ENCODE measurements around the gene STC2. TPM values are rescaled to one million over a fixed set of nuclear protein-coding genes. Genes with fewer than 3 reads are reported as not detected.

The STC2 gene
- total RNA-seq, 1 experiment from 2014 or later = 57.0 TPM

DNA sequence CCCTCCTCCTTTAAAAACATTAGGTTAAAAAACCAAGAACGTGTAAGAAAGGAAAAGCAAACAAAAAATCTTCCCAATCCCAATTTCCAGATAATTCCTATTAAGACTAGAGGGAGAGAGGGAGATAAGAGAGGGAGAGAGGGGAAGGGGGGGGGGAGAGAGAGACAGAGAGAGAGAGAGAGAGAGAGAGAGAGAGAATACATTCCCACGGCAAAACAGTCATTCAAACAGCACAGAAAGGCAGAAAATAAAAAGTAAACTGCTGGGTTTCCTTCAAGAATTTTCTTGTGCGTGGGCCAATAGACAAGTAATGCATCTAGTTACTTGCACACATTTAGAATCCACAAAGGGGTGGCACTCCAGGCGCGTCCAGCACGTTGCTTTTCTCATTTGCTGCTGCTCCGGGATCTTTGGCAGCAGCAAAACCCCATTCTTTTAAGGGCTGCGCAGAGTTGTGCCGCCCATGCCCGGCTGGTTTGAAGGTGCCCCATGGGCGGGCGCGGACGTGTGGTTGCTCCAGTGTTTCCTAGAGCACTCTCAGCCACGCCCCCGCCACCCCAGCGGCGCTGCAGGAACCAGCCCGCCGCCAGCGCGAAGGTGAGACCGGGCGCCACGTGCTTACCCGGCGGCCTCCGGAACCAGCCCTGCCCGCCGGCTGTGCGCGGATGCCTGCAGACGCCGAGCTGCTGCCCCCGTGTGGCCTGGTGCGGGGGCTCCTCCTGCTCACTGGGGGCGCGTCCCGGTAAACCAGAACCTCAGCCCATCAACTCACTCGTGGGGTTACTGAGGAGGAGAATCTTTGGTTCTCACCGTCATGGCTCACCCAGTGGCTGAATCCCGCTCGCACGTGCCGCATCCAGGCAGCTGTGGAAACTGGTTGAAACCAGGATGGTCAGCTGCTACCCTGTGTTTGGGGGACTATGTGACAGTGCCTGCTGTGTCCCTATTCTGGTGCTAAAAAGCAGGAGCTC is 44.6 kb downstream of the STC2 start (continued):
- TF ChIP-seq, protein P1, sequence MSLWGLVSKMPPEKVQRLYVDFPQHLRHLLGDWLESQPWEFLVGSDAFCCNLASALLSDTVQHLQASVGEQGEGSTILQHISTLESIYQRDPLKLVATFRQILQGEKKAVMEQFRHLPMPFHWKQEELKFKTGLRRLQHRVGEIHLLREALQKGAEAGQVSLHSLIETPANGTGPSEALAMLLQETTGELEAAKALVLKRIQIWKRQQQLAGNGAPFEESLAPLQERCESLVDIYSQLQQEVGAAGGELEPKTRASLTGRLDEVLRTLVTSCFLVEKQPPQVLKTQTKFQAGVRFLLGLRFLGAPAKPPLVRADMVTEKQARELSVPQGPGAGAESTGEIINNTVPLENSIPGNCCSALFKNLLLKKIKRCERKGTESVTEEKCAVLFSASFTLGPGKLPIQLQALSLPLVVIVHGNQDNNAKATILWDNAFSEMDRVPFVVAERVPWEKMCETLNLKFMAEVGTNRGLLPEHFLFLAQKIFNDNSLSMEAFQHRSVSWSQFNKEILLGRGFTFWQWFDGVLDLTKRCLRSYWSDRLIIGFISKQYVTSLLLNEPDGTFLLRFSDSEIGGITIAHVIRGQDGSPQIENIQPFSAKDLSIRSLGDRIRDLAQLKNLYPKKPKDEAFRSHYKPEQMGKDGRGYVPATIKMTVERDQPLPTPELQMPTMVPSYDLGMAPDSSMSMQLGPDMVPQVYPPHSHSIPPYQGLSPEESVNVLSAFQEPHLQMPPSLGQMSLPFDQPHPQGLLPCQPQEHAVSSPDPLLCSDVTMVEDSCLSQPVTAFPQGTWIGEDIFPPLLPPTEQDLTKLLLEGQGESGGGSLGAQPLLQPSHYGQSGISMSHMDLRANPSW (CRISPR knock-in tag; conservative IDR thresholded peaks at IDR 0.05; ENCODE audit: low read depth) = peak; percentile 96; the same call in 1 of the 2 replicates
- TF ChIP-seq, protein P2, sequence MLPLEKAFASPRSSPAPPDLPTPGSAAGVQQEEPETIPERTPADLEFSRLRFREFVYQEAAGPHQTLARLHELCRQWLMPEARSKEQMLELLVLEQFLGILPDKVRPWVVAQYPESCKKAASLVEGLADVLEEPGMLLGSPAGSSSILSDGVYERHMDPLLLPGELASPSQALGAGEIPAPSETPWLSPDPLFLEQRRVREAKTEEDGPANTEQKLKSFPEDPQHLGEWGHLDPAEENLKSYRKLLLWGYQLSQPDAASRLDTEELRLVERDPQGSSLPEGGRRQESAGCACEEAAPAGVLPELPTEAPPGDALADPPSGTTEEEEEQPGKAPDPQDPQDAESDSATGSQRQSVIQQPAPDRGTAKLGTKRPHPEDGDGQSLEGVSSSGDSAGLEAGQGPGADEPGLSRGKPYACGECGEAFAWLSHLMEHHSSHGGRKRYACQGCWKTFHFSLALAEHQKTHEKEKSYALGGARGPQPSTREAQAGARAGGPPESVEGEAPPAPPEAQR (CRISPR knock-in tag; IDR thresholded peaks at IDR 0.05) = no peak
- TF ChIP-seq ESRRA (CRISPR knock-in tag; IDR thresholded peaks at IDR 0.05; ENCODE audit: borderline replicate concordance) = peak; percentile 97
- peak; percentile 98 for TF ChIP-seq SMAD3 (CRISPR knock-in tag; IDR thresholded peaks at IDR 0.05; ENCODE audit: borderline replicate concordance)
- peak; percentile 99 for TF ChIP-seq MYBL2 (CRISPR knock-in tag; IDR thresholded peaks at IDR 0.05)
- peak; percentile 96 for TF ChIP-seq SMAD4 (CRISPR knock-in tag; IDR thresholded peaks at IDR 0.05)
- TF ChIP-seq, protein P3, sequence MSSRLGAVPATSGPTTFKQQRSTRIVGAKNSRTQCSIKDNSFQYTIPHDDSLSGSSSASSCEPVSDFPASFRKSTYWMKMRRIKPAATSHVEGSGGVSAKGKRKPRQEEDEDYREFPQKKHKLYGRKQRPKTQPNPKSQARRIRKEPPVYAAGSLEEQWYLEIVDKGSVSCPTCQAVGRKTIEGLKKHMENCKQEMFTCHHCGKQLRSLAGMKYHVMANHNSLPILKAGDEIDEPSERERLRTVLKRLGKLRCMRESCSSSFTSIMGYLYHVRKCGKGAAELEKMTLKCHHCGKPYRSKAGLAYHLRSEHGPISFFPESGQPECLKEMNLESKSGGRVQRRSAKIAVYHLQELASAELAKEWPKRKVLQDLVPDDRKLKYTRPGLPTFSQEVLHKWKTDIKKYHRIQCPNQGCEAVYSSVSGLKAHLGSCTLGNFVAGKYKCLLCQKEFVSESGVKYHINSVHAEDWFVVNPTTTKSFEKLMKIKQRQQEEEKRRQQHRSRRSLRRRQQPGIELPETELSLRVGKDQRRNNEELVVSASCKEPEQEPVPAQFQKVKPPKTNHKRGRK (CRISPR knock-in tag; IDR thresholded peaks at IDR 0.05; ENCODE audit: borderline replicate concordance) = peak; percentile 96; the same call in 1 of the 2 replicates
- TF ChIP-seq CREM (CRISPR knock-in tag; IDR thresholded peaks at IDR 0.05) = peak; percentile 93
- no peak for TF ChIP-seq MXD4 (CRISPR knock-in tag; IDR thresholded peaks at IDR 0.05; ENCODE audit: borderline replicate concordance)
- TF ChIP-seq OVOL2 (CRISPR knock-in tag; IDR thresholded peaks at IDR 0.05; ENCODE audit: borderline replicate concordance) = no peak
- TF ChIP-seq, protein P4, sequence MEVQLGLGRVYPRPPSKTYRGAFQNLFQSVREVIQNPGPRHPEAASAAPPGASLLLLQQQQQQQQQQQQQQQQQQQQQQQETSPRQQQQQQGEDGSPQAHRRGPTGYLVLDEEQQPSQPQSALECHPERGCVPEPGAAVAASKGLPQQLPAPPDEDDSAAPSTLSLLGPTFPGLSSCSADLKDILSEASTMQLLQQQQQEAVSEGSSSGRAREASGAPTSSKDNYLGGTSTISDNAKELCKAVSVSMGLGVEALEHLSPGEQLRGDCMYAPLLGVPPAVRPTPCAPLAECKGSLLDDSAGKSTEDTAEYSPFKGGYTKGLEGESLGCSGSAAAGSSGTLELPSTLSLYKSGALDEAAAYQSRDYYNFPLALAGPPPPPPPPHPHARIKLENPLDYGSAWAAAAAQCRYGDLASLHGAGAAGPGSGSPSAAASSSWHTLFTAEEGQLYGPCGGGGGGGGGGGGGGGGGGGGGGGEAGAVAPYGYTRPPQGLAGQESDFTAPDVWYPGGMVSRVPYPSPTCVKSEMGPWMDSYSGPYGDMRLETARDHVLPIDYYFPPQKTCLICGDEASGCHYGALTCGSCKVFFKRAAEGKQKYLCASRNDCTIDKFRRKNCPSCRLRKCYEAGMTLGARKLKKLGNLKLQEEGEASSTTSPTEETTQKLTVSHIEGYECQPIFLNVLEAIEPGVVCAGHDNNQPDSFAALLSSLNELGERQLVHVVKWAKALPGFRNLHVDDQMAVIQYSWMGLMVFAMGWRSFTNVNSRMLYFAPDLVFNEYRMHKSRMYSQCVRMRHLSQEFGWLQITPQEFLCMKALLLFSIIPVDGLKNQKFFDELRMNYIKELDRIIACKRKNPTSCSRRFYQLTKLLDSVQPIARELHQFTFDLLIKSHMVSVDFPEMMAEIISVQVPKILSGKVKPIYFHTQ (CRISPR knock-in tag; IDR thresholded peaks at IDR 0.05) = no peak
- TF ChIP-seq, protein P5, sequence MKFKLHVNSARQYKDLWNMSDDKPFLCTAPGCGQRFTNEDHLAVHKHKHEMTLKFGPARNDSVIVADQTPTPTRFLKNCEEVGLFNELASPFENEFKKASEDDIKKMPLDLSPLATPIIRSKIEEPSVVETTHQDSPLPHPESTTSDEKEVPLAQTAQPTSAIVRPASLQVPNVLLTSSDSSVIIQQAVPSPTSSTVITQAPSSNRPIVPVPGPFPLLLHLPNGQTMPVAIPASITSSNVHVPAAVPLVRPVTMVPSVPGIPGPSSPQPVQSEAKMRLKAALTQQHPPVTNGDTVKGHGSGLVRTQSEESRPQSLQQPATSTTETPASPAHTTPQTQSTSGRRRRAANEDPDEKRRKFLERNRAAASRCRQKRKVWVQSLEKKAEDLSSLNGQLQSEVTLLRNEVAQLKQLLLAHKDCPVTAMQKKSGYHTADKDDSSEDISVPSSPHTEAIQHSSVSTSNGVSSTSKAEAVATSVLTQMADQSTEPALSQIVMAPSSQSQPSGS (CRISPR knock-in tag; IDR thresholded peaks at IDR 0.05; ENCODE audit: borderline replicate concordance, low read depth) = peak; percentile 91
- peak; percentile 99 for TF ChIP-seq ZNF232 (CRISPR knock-in tag; IDR thresholded peaks at IDR 0.05)
- TF ChIP-seq IRF2 (CRISPR knock-in tag; IDR thresholded peaks at IDR 0.05; ENCODE audit: borderline replicate concordance, low read depth) = no peak
- peak; percentile 99 for TF ChIP-seq ELF4 (CRISPR knock-in tag; IDR thresholded peaks at IDR 0.05; ENCODE audit: low read depth)
- TF ChIP-seq, protein P6, sequence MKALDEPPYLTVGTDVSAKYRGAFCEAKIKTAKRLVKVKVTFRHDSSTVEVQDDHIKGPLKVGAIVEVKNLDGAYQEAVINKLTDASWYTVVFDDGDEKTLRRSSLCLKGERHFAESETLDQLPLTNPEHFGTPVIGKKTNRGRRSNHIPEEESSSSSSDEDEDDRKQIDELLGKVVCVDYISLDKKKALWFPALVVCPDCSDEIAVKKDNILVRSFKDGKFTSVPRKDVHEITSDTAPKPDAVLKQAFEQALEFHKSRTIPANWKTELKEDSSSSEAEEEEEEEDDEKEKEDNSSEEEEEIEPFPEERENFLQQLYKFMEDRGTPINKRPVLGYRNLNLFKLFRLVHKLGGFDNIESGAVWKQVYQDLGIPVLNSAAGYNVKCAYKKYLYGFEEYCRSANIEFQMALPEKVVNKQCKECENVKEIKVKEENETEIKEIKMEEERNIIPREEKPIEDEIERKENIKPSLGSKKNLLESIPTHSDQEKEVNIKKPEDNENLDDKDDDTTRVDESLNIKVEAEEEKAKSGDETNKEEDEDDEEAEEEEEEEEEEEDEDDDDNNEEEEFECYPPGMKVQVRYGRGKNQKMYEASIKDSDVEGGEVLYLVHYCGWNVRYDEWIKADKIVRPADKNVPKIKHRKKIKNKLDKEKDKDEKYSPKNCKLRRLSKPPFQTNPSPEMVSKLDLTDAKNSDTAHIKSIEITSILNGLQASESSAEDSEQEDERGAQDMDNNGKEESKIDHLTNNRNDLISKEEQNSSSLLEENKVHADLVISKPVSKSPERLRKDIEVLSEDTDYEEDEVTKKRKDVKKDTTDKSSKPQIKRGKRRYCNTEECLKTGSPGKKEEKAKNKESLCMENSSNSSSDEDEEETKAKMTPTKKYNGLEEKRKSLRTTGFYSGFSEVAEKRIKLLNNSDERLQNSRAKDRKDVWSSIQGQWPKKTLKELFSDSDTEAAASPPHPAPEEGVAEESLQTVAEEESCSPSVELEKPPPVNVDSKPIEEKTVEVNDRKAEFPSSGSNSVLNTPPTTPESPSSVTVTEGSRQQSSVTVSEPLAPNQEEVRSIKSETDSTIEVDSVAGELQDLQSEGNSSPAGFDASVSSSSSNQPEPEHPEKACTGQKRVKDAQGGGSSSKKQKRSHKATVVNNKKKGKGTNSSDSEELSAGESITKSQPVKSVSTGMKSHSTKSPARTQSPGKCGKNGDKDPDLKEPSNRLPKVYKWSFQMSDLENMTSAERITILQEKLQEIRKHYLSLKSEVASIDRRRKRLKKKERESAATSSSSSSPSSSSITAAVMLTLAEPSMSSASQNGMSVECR (CRISPR knock-in tag; IDR thresholded peaks at IDR 0.05; ENCODE audit: borderline replicate concordance) = peak; percentile 99
- TF ChIP-seq, protein P7, sequence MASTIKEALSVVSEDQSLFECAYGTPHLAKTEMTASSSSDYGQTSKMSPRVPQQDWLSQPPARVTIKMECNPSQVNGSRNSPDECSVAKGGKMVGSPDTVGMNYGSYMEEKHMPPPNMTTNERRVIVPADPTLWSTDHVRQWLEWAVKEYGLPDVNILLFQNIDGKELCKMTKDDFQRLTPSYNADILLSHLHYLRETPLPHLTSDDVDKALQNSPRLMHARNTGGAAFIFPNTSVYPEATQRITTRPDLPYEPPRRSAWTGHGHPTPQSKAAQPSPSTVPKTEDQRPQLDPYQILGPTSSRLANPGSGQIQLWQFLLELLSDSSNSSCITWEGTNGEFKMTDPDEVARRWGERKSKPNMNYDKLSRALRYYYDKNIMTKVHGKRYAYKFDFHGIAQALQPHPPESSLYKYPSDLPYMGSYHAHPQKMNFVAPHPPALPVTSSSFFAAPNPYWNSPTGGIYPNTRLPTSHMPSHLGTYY (CRISPR knock-in tag; IDR thresholded peaks at IDR 0.05) = no peak
- peak; percentile 97 for TF ChIP-seq NR3C1 (CRISPR knock-in tag; conservative IDR thresholded peaks at IDR 0.05; ENCODE audit: low read depth)

Data from WTC11 (cell line).